CD4-positive, alpha-beta T cell treated with Interleukin-6 at 100 ng/mL for 8 hours (primary cell): Measurements from ENCODE around the gene CLDN6.

ENCODE experiments used
- DNase-seq: peaks from one replicate; pipeline ENCODE4 v3.0.0-alpha.2; 2020; ENCODE audit warnings: mixed read lengths, low spot score

Gene CLDN6

GRCh38 chr16:2988590-2989099, 29.3 kb downstream of the CLDN6 start:
- no peak for DNase-seq

- no peak for DNase-seq
Observed at GRCh38 chr16:2987833-2988232, 30.1 kb downstream of the CLDN6 start.

GRCh38 chr16:2987286-2987685, 30.7 kb downstream of the CLDN6 start:
- no peak for DNase-seq

GRCh38 chr16:2986623-2987188, 31.3 kb downstream of the CLDN6 start:
- no peak for DNase-seq

- no peak for DNase-seq
Observed at GRCh38 chr16:2985893-2986355, 32.1 kb downstream of the CLDN6 start.

GRCh38 chr16:2985462-2985861, 32.5 kb downstream of the CLDN6 start:
- no peak for DNase-seq

- DNase-seq = peak; percentile 59
Observed at GRCh38 chr16:2983706-2984136, 34.3 kb downstream of the CLDN6 start.

GRCh38 chr16:2982402-2982801, 35.6 kb downstream of the CLDN6 start:
- DNase-seq = no peak

GRCh38 chr16:2981899-2982250, 36.1 kb downstream of the CLDN6 start:
- DNase-seq = no peak

GRCh38 chr16:2981177-2981898, 36.6 kb downstream of the CLDN6 start:
- DNase-seq = no peak

GRCh38 chr16:2980227-2981176, 37.5 kb downstream of the CLDN6 start, which contains the start of gene PKMYT1:
Gene PKMYT1 (minus strand): TSS chr16:2980446. CDS start chr16:2979657, 789 bp downstream.
- peak; percentile 91 for DNase-seq

GRCh38 chr16:2979669-2980226, 38.2 kb downstream of the CLDN6 start:
- no peak for DNase-seq

GRCh38 chr16:2977440-2977839, 40.5 kb downstream of the CLDN6 start:
- DNase-seq = no peak

GRCh38 chr16:2976673-2977072, 41.3 kb downstream of the CLDN6 start:
- no peak for DNase-seq

GRCh38 chr16:2976201-2976600, 41.8 kb downstream of the CLDN6 start:
- DNase-seq = no peak

GRCh38 chr16:2975161-2975795, 42.7 kb downstream of the CLDN6 start:
- DNase-seq = no peak

GRCh38 chr16:2974319-2975056, 43.5 kb downstream of the CLDN6 start:
- no peak for DNase-seq

- no peak for DNase-seq
Observed at GRCh38 chr16:2973605-2974318, 44.2 kb downstream of the CLDN6 start.

GRCh38 chr16:2973093-2973492, 44.9 kb downstream of the CLDN6 start:
- no peak for DNase-seq
